HG03139 (cell line): ENCODE data around the gene TMEM178B.
"Not testable (repeated sequence)": the region's sequence is repeated elsewhere in the genome, so short reads cannot be mapped to it uniquely, and the experiment has no call there.

Experiments used
- ATAC-seq: cut with Tn5 transposase; IDR thresholded peaks from one replicate; pipeline ENCODE4 v1.9.1; 2021; ENCODE audit not compliant: unreplicated experiment

The TMEM178B gene

DNA sequence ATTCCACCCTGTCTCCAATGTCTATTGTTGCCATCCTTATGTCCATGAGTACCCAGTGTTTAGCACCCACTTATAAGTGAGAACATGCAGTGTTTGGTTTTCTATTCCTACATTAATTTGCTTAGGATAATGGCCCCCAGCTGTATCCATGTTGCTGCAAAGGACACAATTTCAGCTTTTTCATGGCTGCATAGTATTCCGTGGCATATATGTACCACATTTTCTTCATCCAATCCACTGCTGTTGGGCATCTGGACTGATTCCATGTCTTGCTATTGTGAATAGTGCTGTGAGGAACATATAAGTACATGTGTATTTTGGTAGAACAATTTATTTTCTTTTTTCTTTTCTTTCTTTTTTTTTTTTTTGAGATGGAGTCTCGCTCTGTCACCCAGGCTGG is 68.2 kb downstream of the TMEM178B start:
- no peak for ATAC-seq

DNA sequence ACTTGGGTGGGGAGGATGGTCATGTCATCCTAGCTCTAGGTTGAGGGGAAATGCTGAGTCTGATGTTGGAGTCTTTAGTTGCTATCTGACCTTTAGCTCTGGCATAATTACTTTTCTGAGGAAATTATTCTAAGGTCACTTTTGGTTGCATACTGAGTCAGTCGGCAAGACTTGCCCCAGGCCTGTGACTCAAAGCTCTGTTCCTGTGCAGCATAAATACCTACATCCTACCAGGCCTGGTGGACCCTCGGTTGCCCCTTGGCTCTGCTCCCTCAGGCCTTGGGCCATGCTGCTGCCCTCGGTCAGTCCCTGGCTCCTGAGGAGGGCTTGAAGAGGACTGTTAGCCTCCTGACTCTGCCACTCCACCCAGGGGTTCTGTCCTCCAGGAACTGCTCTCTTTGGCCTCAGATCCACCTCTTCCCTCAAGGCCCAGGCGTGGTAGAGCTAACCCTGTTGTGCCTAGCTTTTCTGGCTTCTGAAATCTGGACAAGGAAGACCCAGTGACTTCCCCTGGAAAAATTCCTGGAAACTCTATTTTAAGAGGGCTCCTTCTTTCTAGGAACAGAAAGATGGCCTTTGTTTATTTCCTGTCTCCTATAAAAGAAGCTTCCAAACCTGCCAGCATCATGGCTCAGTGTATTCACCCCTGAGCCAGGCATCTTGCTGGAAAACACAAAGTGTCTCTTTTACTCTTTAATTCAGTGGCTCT is 71.2 kb downstream of the TMEM178B start:
- no peak for ATAC-seq

DNA sequence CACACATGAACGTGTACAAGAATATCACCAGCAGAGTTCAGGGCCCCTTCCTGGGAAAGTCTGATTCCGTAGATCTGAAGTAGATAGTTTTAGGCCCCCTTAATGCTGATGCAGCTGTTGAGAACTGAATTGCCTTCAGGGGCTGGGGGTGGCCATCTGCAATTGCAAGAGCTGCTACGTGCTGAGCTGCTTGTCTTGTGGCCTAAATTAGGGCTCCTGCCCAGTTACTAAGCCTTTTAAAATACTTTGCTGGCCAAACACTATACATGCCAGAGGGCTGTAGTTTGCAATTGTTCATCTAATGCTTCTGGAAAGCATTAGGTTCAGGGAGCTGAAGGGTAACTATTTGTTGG is 71.7 kb downstream of the TMEM178B start:
- ATAC-seq: no peak

DNA sequence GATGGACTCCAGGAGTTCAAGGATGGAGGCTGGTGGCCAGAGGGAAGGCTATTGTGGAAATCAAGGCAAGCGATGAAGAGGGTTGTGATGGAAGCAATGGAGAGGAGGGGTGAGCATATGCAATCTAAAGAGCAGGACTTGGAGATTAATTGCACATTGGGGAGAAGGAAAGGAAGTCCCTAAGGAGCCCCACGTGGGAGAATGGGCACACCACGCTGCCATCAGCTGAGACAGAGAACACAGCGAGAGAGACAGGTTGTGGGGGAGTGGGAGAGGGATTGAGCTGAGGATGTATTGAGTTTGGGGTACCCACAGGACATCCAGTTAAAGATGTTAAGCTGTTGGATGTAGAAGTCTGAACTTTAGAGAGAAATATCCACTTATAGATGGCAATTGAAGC is 73.6 kb downstream of the TMEM178B start:
- no peak for ATAC-seq

DNA sequence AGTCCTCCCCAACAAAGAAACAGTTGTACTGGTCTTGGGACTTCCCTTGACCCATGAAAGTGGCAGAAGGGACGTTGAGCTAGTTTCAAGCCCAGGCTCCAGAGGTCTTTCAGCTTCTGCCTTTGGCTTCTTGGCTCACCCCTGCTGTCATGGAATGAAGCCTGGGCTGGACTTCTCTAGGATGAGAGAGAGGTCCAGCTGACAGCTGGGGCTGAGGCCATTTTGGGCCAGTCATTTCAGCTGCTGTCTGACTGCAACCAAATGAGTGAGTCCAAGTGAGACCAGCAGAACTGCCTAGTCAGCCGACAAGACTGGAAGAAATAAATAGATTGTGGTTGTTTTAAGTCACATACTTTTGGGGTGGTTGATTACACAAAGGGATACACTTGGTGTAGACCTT is 76.6 kb downstream of the TMEM178B start:
- no peak for ATAC-seq

DNA sequence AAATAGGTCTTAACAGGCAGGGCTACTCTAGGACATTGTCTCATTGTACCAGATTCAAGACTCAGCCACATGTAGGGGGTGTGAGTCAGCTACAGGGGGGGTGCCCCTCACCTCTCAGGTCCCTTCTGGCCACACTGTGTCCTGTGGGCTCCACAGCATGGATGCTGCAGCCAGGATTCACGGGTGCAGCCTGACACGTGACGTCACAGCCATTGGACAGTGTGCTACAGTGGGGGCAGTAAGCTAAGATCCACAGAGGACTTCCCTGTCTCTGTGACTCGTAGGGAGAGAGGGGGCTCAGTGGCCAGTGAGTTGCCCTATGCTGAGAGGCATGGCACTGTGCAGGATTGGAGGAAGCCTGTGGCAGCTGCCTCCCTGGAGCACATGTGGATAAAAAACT is 77.9 kb downstream of the TMEM178B start:
- no peak for ATAC-seq

DNA sequence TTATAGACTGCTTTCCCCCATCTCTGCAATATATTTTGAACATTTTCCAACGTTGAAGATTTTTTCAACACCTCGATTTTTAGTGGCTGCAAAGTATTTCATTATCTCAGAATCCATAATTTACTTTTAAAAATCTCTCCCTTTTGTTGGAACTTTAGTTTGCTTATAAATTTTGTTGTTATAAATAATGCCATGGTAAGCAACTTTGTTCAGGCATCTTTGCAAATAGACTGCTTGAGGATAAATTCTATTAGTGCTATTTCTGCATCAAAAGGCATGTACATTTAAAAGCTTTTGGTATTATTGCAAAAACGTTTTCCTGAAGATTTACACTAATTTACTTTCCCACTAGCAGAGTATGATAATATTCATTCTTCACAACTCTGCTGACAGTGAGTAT is 79.4 kb downstream of the TMEM178B start:
- ATAC-seq: no peak

DNA sequence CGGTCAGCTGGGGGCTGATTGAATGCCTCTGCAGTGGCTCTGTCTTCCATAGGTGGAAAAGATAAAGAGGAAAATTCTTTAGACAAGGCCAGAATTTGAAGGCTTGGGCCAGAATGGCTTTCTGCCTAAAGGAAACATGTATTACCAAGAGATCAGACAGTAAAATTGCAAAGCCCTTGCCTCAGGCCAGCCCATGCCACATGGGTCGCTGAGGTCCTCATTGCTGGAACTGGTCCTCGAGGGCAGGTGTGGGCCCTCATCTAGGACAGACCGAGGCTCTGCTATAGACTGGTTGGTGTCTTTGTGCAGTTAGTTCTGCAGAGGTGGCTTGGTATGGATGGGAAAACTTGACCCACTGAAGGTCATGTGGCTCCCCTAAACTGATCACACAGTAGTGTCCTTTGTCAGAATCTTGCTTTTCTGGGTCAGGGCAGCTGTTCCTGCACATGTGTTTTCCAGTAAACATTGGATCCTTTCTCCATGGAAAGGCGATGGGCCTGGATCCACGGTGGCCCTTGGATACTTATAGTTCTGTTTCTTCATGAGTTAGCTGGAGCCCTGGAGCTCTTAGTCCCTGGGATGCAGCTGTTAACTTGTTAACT is 80.4 kb downstream of the TMEM178B start:
- no peak for ATAC-seq

DNA sequence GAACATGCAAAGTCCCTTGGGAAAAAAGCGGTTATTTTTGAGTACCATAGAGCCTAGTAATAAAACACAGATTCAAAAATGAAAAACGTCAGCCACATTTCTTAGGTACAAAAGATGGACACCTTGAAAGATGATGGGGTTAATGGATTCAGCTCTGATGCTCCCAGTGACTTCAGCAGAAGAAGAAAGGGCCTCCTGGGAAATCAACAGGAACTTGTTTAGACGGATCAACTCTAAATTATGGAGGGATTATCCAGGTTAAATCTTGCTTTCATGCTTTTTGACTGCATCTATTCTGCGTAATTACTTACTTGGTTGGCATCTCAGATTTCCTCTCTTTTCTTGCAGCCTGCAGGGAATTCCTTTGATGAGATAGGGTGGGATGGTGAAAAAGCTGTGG is 82.5 kb downstream of the TMEM178B start:
- ATAC-seq: no peak

DNA sequence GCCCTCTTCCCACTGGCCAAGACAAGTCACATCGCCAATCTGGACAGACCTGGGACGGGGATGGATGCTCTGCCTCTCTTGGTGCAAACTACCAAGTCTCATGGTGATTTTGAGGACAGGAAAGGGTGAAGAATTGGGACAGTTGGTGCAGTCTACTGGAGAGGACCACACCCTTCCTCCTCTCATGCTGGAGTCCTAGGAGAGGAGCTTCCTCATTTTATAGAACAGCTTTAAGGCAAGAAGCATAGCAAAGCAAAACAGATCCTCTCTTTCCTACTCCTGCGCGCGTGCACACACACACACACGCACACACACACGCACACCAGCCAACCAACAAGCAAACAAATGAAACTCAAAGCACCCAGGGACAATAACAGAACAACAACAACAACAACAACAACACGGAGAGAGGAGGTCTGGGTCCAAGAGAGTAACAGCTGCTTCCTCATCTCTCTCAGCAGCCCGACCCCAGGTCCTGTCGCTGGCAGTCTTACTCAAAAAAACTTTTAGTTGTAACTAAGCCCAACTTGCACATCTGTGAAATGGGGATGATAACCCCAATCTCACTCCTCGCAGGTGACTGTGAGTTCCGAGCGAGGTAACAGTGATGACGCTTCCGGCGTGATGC is 83.4 kb downstream of the TMEM178B start:
- ATAC-seq: no peak

DNA sequence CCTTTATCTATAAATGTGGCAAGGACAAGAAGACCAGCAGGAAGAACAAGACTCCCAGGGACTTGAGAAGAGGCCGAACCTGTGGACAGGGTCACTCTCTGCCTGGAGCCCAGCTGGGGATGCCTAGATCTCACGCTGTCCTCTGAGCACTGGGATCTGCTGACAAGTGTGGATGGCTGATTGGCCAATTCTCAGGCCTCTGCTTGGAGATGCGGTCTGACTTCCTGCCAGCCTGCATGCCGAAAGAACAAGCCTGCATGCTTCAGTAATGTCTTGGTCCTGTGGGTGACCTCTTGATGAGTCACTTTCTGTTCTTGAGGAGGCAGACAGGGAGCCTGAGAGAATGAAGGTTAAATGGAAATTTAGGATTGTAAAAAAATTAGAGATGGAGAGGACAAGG is 84.7 kb downstream of the TMEM178B start:
- no peak for ATAC-seq

DNA sequence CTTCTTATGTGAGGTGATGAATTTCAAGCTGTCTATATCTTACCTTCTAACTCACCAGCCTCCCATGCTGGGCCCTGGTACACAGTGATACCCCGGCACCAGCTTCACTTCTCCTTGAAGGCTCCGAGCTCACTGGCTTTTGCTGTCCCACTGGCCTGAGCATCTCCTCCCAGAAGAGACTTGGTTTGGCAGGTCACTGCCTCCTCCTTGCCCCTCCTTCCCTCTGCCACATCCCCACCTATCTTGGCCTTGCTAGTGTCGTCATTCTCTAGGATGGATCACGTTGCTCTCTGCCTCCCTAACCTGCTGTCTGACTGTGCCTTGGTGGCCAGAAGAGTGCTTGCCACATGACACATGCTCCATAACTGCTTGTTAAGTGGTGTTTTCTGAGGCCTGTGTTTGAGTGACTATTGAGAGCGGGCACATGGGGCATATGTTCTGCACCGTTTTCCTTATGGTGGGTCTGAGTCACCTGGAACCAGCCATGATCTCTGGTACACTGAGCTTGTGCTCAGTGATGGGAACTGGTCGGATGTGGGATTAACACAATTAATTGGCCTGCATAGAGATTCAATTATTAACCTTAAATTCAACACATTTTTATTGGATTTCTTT is 86.5 kb downstream of the TMEM178B start:
- no peak for ATAC-seq

DNA sequence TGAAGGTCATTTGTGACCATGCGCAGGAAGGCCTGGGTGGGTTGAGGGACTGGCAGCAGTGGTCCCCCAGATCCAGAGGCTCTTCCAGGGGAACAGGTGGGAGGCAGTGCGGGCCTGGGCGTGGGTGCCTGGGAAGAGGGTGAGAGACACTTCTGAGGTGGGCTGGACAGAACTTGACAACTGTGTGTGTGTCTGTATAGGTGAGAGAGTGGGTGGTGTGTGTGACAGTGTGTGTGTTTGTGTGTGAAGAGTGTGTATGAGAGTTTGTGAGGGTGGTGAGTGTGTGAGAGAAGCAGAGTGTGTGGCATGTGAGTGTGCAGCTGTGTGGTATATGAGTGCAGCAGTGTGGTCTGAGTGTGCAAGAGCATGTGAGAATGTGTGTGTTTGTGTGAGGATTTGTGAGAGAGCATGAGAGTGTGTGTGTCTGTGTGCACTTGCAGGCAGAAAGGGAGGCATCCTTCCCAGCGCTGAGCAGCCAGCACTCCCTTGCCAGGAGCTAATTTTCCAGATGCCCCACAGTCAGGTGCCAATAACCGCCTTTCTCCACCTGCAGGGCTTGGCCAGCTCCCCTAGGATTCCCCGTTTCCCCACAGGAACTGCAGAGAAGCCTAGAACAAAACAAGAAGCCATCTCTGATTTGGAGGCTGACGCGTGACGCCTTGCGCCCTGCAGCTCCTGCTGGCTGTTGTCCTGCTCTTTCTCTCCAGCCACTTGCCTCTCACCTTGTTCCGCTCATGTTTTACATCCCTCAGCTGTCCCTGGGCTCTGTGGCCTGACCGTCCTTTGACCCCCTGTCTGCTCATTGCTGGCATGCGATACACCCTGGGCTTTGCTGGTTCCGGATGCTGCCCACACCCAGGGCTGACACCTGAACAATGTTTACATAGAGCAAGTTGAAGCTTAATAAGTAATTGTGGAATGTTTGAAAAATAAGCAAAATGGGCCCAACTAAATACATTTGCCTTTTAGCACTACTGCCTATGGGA is 88.0 kb downstream of the TMEM178B start:
- ATAC-seq: no peak

DNA sequence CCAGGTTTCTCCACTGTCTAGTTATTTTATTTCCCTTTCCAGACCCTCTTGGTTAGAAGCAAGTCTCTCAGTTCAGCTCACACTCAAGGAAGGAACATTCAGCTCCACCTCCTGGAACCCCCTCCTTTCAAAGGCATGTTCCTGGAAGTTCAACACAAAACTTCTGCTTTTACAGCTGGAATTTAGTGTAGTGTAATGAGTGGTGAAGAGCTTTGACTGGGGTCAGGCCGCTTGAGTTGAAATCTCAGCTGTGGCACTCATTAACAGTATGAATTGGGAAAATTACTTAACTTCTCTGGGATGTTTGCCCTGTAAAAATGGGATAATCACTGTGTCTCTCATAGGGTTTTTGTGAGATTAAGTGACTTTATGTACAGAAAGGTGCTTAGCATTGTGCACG is 91.7 kb downstream of the TMEM178B start:
- no peak for ATAC-seq

DNA sequence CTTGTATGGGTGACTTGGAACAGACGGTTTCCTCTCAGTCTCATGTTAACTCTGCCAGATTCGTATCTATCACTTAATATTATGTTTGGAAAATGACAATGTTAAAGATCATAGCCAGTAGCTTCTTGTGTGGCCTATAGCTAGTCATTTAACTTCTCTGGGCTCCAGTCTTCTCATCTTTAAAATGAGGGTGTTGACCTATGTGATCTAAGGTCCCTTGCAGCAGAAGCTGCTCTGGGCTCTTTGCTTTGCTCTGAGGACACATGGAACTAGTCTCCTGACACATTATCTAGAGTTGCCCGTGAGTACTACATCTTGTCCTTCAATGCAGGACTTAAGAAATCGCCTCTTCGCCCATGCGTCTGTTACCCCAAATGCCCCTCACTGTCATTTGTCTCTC is 93.1 kb downstream of the TMEM178B start:
- no peak for ATAC-seq

DNA sequence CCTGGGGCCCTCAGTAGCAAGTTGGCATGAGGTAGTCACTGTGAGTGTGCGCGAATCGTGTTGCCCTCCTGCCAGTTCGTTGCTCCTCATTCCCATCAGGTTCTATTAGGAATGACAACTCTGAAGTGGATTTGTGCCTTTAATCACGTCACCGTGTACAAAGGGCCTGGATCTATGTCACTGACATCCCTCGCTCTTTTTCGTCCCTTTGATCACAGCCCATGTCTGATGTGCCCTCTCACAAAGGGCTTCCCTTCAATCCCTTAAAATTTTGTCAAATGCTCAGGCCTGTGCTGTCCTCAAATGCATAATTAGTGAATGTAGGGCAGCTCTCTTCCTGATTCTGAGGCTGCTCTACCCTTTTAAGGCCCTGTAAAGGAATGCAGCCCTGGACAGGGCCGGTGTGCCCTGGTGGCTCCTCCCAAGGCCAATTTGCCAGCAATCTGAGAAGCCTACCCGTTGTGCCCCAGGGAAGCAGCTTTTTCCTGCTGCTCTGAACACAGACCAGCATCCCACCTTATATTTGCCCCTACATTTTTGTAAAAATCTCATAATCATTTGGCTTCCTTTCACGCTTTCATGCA is 93.6 kb downstream of the TMEM178B start:
- no peak for ATAC-seq

DNA sequence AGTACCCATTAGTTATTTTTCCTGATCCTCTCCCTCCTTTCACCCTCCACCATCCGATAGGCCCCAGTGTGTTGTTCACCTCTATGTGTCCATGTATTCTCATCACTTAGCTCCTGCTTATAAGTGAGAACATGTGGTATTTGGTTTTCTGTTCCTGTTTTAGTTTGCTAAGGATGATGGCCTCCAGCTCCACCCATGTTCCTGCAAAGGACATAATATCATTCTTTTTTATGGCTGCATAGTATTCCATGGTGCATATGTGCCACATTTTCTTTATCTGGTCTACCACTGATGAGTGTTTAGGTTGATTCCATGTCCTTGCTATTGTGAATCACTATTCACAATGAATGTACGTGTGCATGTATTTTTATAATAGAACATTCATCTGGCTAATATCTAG is 95.3 kb downstream of the TMEM178B start:
- not testable (repeated sequence) for ATAC-seq

DNA sequence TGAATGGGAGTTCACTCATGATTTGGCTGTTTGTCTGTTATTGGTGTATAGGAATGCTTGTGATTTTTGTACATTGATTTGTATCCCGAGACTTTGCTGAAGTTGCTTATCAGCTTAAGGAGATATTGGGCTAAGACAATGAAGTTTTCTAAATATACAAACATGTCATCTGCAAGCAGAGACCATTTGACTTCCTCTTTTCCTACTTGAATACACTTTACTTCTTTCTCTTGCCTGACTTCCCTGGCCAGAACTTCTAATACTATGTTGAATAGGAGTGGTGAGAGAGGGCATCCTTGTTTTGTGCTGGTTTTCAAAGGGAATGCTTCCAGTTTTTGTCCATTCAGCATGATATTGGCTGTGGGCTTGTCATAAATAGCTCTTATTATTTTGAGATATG is 101.9 kb downstream of the TMEM178B start:
- not testable (repeated sequence) for ATAC-seq

DNA sequence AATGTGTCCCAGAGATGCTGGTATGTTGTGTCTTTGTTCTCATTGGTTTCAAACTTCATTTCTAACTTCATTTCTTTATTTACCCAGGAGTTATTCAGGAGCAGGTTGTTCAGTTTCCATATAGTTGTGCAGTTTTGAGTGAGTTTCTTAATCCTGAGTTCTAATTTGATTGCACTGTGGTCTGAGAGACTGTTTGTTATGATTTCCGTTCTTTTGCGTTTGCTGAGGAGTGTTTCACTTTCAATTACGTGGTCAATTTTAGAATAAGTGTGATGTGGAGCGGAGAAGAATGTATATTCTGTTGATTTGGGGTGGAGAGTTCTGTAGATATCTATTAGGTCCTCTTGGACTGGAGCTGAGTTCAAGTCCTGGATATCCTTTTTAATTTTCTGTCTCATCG is 103.3 kb downstream of the TMEM178B start:
- ATAC-seq: not testable (repeated sequence)

DNA sequence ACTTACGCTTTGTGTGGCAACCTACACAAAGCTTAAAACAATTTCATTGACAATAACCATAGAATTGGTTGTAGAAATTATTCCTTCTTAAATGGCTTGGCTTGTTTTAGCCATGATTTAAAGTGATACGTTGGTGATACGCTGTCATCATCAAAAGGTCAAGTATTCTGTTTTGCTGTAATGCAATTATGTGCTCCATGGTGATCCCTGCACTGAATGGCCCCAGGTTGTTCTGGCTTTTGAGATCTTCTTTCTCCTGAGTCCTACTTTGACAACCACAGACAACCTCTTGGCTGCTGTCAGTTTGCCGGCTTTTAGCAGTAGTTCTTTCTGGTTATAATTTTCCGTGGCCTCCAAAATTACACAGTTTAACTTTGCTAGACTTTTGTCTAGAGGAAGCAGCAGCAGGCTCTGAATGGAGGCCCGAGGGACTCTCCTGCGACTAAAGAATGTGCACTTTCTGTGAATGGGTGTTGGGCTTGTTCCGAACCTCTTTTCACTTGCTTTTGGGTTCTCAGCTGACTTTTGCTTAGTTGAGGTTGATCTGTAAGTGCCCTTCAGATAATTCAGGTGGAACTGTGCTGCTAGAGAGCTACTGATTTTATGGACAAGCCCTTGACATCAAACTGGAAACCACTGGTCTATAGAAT is 104.7 kb downstream of the TMEM178B start:
- ATAC-seq: no peak
